ENCODE measurements around the gene VNN1. TPM values are rescaled to one million over a fixed set of nuclear protein-coding genes. Genes with fewer than 3 reads are reported as not detected.

The VNN1 gene
- total and polyA plus RNA-seq, 11 donors: 0.29 to 2.2 (median 0.49) TPM

DNA sequence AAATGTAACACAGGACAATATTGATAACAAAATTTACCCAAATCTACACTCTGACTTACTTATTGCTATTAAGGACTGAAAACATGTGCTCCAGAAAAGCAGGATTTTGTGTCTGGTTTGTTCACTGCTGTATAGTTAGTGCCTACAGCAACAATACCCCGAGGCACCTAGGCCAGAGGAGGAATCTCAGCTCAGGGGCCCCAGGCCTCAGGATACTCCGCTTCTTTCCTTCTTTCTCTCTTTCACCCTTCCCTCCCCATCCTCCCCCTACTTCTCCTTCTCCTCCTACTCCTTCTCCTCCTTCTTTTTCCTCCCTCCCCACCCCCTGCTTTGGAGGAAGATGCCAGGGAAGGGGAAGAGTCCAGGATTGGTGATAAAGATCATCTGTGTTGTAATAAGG lies 44.8 kb upstream of the VNN1 start:
- no peak for TF ChIP-seq POLR2A (IDR thresholded peaks at IDR 0.05)
- TF ChIP-seq, protein P1, sequence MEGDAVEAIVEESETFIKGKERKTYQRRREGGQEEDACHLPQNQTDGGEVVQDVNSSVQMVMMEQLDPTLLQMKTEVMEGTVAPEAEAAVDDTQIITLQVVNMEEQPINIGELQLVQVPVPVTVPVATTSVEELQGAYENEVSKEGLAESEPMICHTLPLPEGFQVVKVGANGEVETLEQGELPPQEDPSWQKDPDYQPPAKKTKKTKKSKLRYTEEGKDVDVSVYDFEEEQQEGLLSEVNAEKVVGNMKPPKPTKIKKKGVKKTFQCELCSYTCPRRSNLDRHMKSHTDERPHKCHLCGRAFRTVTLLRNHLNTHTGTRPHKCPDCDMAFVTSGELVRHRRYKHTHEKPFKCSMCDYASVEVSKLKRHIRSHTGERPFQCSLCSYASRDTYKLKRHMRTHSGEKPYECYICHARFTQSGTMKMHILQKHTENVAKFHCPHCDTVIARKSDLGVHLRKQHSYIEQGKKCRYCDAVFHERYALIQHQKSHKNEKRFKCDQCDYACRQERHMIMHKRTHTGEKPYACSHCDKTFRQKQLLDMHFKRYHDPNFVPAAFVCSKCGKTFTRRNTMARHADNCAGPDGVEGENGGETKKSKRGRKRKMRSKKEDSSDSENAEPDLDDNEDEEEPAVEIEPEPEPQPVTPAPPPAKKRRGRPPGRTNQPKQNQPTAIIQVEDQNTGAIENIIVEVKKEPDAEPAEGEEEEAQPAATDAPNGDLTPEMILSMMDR (IDR thresholded peaks at IDR 0.05): no peak
- intact Hi-C loops (cut with DNase I): no loop called here
- H3K9me3 ChIP-seq: peaks cover 0 to 4% (median 0%) of the 10 kb centered on the region in 12 donors
- peaks cover 0 to 30% (median 0%) of the 10 kb centered on the region in 12 donors for H3K4me1 ChIP-seq
- peak overlapping the region in 1 of 12 donors; percentile 43 for H3K27ac ChIP-seq
- H3K27me3 ChIP-seq: no peaks in the 10 kb centered on the region
- no peak for ATAC-seq
- DNase-seq: no peak
- WGBS, 4 donors: 84 to 91% (median 89%) methylated on average over 2 of the region's 2 CpGs
- H3K36me3 ChIP-seq: no peaks in the 10 kb centered on the region
- H3K4me3 ChIP-seq: no peak overlapping the region

DNA sequence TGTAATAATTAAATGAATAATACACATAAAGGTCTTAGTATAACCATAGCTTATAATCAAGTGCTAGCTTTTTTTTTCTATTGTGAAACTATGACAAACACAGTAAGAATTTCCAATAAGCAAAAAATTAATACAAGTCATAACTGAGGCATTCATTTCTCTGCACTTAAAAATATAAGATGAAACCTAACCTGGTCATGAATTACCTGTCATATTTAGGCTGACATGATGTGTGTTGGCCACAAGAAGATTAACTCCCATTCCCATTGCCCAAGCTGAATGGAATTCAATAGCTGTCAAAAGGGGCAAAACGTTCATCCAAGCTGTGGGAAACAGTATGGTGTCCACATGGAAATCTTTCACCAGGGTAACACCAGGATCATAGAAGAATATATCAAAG lies 38.4 kb upstream of the VNN1 start:
- no peak for DNase-seq
- H3K9me3 ChIP-seq: no peaks in the 10 kb centered on the region
- H3K27me3 ChIP-seq: no peaks in the 10 kb centered on the region
- peaks cover 0 to 38% (median 0%) of the 10 kb centered on the region in 12 donors for H3K4me1 ChIP-seq
- no peak for ATAC-seq
- no peak overlapping the region for H3K27ac ChIP-seq
- 51 to 68% (median 52%) methylated on average over 1 of the region's 1 CpG for WGBS, 4 donors
- no peak overlapping the region for H3K4me3 ChIP-seq
- TF ChIP-seq POLR2A (IDR thresholded peaks at IDR 0.05): no peak
- TF ChIP-seq, protein P1 (IDR thresholded peaks at IDR 0.05): no peak
- H3K36me3 ChIP-seq: no peaks in the 10 kb centered on the region
- intact Hi-C loops (cut with DNase I): no loop called here

GRCh38 chr6:132751828-132752227 lies 38.0 kb upstream of the VNN1 start:
- TF ChIP-seq POLR2A (IDR thresholded peaks at IDR 0.05): no peak
- TF ChIP-seq, protein P1 (IDR thresholded peaks at IDR 0.05): no peak

DNA sequence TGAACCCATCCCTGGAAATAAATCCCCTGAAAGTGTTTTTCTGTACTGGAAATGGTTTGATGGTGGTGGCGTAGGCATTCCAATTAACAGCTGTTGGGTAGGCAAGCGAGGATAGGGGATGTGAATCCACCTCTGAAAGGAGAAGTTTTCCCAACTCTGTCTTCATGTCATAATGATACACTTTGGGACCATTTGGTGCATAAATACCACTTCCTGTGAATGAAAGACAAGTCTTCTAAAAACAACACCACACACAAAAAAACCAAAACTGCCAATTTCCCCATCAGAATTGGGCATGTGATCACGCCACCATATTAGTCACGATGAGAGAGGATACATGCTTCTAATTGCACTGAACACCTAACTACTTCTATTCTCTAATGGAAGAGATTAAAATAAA lies 37.5 kb upstream of the VNN1 start:
- TF ChIP-seq, protein P1 (IDR thresholded peaks at IDR 0.05): no peak
- no peak for TF ChIP-seq POLR2A (IDR thresholded peaks at IDR 0.05)
- Histone ChIP-seq H3K27me3 (no peaks in the 10 kb centered on the region), H3K36me3 (no peaks in the 10 kb centered on the region), H3K4me3 (no peak overlapping the region), H3K9me3 (no peaks in the 10 kb centered on the region), H3K4me1 (peaks cover 0 to 37% (median 0%) of the 10 kb centered on the region in 12 donors), H3K27ac (peak overlapping the region in 1 of 12 donors; percentile 79)
- ATAC-seq (peak in 1 of 4 donors; percentile 28), DNase-seq (no peak)
- WGBS, 4 donors: 88 to 91% (median 90%) methylated on average over 4 of the region's 4 CpGs
- intact Hi-C loops (cut with DNase I): no loop called here

More at GRCh38 chr6:132751828-132752227, 38.0 kb upstream of the VNN1 start:
- Histone ChIP-seq H3K4me3 (no peak overlapping the region), H3K36me3 (no peaks in the 10 kb centered on the region), H3K27ac (peak overlapping the region in 1 of 12 donors; percentile 79), H3K27me3 (no peaks in the 10 kb centered on the region), H3K4me1 (peaks cover 0 to 37% (median 0%) of the 10 kb centered on the region in 12 donors), H3K9me3 (no peaks in the 10 kb centered on the region)
- ATAC-seq: no peak
- no peak for DNase-seq
- intact Hi-C loops (cut with DNase I): no loop called here
- 63 to 79% (median 67%) methylated on average over 1 of the region's 1 CpG for WGBS, 4 donors

Data from heart left ventricle (tissue), 16 donors.